OCI-LY3 (cell line): ENCODE data around the gene MICALL2.

Experiments used
- H2AFZ ChIP-seq: fragments of 200-600, 300-600 bp; shearing (Covaris generic); 2 replicates; pipeline ENCODE4 v1.6.0; 2014; ENCODE audit warnings: antibody characterized with exemption, low read depth, low read length
- H3K27ac ChIP-seq: fragments of 200-600, 300-600 bp; sonication (generic); 2 replicates; pipeline ENCODE4 v1.5.1; 2014; ENCODE audit warnings: mild to moderate bottlenecking, low read length, moderate library complexity, mixed read lengths
- H3K27me3 ChIP-seq: fragments of 200-600, 300-600 bp; sonication (generic); 2 replicates; pipeline ENCODE4 v1.6.1; 2014; ENCODE audit warnings: low read depth, low read length, mixed read lengths
- H3K36me3 ChIP-seq: fragments of 200-600, 300-600 bp; sonication (generic); replicated peaks from 2 replicates; pipeline ENCODE3; 2014; ENCODE audit warnings: low read depth, low read length, mixed read lengths
- H3K4me1 ChIP-seq: fragments of 300-600, 200-600 bp; sonication (generic); 2 replicates; pipeline ENCODE4 v1.6.1; 2014; ENCODE audit warnings: low read length, mixed read lengths
- H3K4me2 ChIP-seq: fragments of 200-600, 300-600 bp; sonication (generic); 2 replicates; pipeline ENCODE4 v1.6.1; 2014; ENCODE audit warnings: low read length, mixed read lengths
- H3K4me3 ChIP-seq: fragments of 300-600, 200-600 bp; sonication (generic); 2 replicates; pipeline ENCODE4 v1.5.1; 2014; ENCODE audit warnings: antibody characterized with exemption, mild to moderate bottlenecking, low read length, moderate library complexity
- H3K79me2 ChIP-seq: fragments of 300-600, 200-600 bp; shearing (Covaris generic); 2 replicates; pipeline ENCODE4 v1.6.1; 2014; ENCODE audit warnings: mild to moderate bottlenecking, low read length, mixed read lengths
- H3K9ac ChIP-seq: fragments of 300-600, 200-600 bp; shearing (Covaris generic); 2 replicates; pipeline ENCODE4 v1.6.0; 2014; ENCODE audit warnings: mild to moderate bottlenecking, low read length, moderate library complexity
- H3K9me3 ChIP-seq: fragments of 200-600, 300-600 bp; shearing (Covaris generic); 2 replicates; pipeline ENCODE4 v1.6.1; 2014; ENCODE audit warnings: low read length, mixed read lengths; ENCODE audit not compliant: insufficient read depth
- H4K20me1 ChIP-seq: fragments of 200-600, 300-600 bp; sonication (generic); 2 replicates; pipeline ENCODE4 v1.6.1; 2016; ENCODE audit warnings: low read length, mixed read lengths; ENCODE audit not compliant: insufficient read depth
- CTCF ChIP-seq: fragments of 200-600, 300-600 bp; sonication (generic); IDR thresholded peaks from 2 replicates; pipeline ENCODE4 v1.5.1; 2014; ENCODE audit warnings: antibody characterized with exemption, low read length, low read depth
- EZH2phosphoT487 ChIP-seq: fragments of 200-600 bp; shearing (Covaris generic); IDR thresholded peaks from 2 replicates; pipeline ENCODE4 v1.6.1; 2018; ENCODE audit warnings: antibody characterized with exemption, mixed run types, low read depth

The MICALL2 gene

DNA sequence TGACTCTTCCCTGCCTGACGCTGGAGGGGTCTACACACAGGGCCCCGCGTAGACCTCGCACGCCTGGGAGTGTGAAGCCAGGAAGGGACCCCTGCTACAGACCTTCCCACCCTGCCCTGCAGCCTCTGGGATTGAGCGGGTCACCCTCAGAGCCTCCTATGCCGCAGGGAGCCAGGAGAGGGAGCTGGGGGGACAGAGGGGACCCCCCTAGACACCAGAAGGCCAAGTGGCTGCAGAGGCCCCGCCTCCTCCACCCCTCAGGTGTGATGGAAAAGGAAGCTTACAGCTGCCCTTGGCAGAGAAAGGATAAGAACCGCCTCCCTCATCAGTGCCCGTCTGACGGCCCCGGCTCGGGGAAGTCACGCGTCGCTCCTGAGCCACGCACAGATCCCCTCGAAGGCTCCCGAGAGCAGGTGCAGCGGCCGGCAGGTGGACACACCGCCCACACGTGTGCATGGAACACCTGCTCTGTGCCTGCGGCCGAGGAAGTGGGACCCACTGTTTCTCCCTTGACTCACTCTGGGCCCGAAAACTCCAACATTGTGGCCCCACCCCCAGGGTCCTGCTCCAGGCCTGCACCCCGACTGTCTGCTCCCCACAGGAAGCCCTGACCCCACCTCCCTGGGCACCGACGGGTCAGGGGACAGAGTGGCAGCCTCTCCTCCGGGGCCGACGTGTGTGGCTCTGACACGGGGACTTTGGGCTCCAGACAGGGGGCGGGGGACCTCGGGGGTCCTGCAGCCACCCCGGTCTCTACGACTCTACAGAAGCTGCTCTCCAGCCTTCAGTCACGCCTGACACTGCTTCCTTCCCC is 73.3 kb downstream of the MICALL2 start:
- H3K9me3 ChIP-seq: no peaks in the 10 kb centered on the region
- TF ChIP-seq EZH2phosphoT487 (no peak), CTCF (no peak)
- no peaks in the 10 kb centered on the region for H4K20me1 ChIP-seq
- no peak overlapping the region for H3K4me3 ChIP-seq
- H2AFZ ChIP-seq: no peak overlapping the region
- no peaks in the 10 kb centered on the region for H3K79me2 ChIP-seq
- H3K27ac ChIP-seq: no peak overlapping the region
- no peak overlapping the region for H3K4me2 ChIP-seq
- no peaks in the 10 kb centered on the region for H3K4me1 ChIP-seq
- H3K36me3 ChIP-seq: no peaks in the 10 kb centered on the region
- no peak overlapping the region for H3K9ac ChIP-seq
- no peaks in the 10 kb centered on the region for H3K27me3 ChIP-seq

DNA sequence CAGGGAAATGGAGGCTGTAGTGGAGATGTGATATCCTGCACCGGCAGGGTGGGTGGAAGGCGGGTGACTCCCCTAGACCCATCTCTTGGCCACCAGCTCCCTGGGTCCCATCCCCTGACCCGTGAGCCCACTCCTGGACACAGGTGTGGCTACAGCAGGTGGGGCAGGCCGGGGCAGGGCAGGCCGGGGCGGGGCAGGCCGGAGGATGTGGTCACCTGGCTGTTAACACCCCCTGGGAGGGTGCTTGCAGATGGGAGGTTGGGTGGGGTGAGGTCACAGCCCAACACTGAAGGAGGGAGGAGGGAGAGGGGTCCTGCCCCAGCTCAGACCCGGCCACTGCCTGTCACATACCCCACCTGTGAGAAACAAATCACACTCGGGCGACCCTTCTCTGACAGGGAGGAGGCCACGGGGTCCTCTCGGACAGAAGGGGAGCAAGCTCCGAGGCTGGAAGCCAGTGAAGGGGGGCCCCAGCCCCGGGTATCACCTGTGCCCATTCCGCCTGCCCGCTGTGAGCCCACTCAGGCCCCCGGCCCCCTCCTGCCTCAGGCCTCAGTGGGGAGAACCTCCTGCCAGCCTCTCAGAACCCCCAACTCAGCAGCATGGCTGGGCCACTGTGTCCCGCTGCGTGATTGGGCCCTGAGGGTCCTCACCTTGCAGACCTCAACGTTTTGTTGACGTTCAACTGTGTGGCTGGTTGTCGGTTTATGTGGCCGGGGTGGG is 74.0 kb downstream of the MICALL2 start:
- Histone ChIP-seq H3K36me3 (no peaks in the 10 kb centered on the region), H2AFZ (no peak overlapping the region), H3K9me3 (no peaks in the 10 kb centered on the region), H3K27me3 (no peaks in the 10 kb centered on the region), H3K79me2 (no peaks in the 10 kb centered on the region), H3K27ac (no peak overlapping the region), H3K4me3 (no peak overlapping the region), H3K9ac (no peak overlapping the region), H3K4me1 (no peaks in the 10 kb centered on the region), H4K20me1 (no peaks in the 10 kb centered on the region), H3K4me2 (no peak overlapping the region)
- TF ChIP-seq EZH2phosphoT487 (no peak), CTCF (no peak)
